K562 (cell line): Measurements from ENCODE around the gene RASSF6. TPM values are rescaled to one million over a fixed set of nuclear protein-coding genes. Genes with fewer than 3 reads are reported as not detected.

ENCODE experiments used
- ATAC-seq: fragments of 200-7000 bp; cut with Tn5 transposase; 3 replicates; pipeline ENCODE4 v1.9.1; 2020; ENCODE audit warnings: moderate library complexity
- BruUV-seq: library from RNA; stranded (reverse); fragments of 400-500 nt; replicated peaks from 2 replicates; lab custom pipeline; 2021; lab: Mats Ljungman, UMichigan
- CTCF ChIA-PET: fragments of 300-600 bp; formaldehyde crosslinking; extraction: SDS; loops from one replicate; lab custom pipeline; 2021; ENCODE audit warnings: low intra/inter-chr PET ratio; lab: Yijun Ruan, JAX
- POLR2A ChIA-PET: fragments of 300-600, 350-650 bp; sonication (Branson Sonifier 250); formaldehyde crosslinking; extraction: SDS; loops from one replicate; lab custom pipeline; 2021; ENCODE audit warnings: antibody characterized with exemption, inconsistent platforms; lab: Yijun Ruan, JAX
- DNase-seq, 4 experiments: peaks; one replicate each; pipeline versions ENCODE4 v3.0.0 to v3.0.0-alpha.2; 2011 to 2018; ENCODE audit warnings: low spot score in 3 of 4, mixed read lengths in 3 of 4; ENCODE audit errors: extremely low read depth in 1 of 4
- FAIRE-seq: peaks from 2 replicates; lab custom pipeline; 2011; peaks lifted over from hg19 to GRCh38; lab: Jason Lieb, UNC
- H2AFZ ChIP-seq: 2 replicates; pipeline ENCODE4 v1.6.0; 2011; ENCODE audit warnings: low read depth, low read length, control low read depth, inconsistent platforms
- H3K27ac ChIP-seq: fragments of 200-600 bp; 3 replicates; pipeline ENCODE4 v1.8.0; 2011; ENCODE audit warnings: low read depth, mild to moderate bottlenecking, control low read depth, inconsistent platforms, low read length, moderate library complexity, mixed read lengths; ENCODE audit errors: extremely low read depth
- H3K27me3 ChIP-seq, 2 experiments: fragments of 300-600 bp in 1 of 2; 2 replicates in 1 of 2; 3 replicates in 1 of 2; pipeline versions ENCODE4 v1.6.0 to v1.8.0; 2011; ENCODE audit warnings: inconsistent platforms in 2 of 2, low read length in 2 of 2, mild to moderate bottlenecking in 1 of 2, mixed read lengths in 1 of 2, moderate library complexity in 1 of 2; ENCODE audit not compliant: control insufficient read depth in 2 of 2, insufficient read depth in 2 of 2
- H3K36me3 ChIP-seq: fragments of 300-600 bp; 3 replicates; pipeline ENCODE4 v1.8.0; 2011; ENCODE audit warnings: mild to moderate bottlenecking, low read length, inconsistent platforms; ENCODE audit not compliant: control insufficient read depth, insufficient read depth
- H3K4me1 ChIP-seq, 2 experiments: fragments of 200-600 bp in 1 of 2; replicated peaks in 1 of 2; 2 replicates in 1 of 2; 3 replicates in 1 of 2; pipeline versions ENCODE4 v1.5.1 to v1.8.0; 2011; ENCODE audit warnings: inconsistent platforms in 2 of 2, low read length in 2 of 2, mild to moderate bottlenecking in 1 of 2, mixed read lengths in 1 of 2, moderate library complexity in 1 of 2; ENCODE audit not compliant: control insufficient read depth in 2 of 2, insufficient read depth in 2 of 2
- H3K4me2 ChIP-seq: 2 replicates; pipeline ENCODE4 v1.6.1; 2011; ENCODE audit warnings: low read length, control low read depth, inconsistent platforms, mixed read lengths; ENCODE audit not compliant: insufficient read depth
- H3K4me3 ChIP-seq: fragments of 200-600 bp; sonication (generic), shearing (Covaris generic); 2 replicates; pipeline ENCODE4 v1.5.1; 2016; ENCODE audit warnings: control low read depth, inconsistent platforms
- H3K79me2 ChIP-seq: fragments of 200-600 bp; 3 replicates; pipeline ENCODE4 v1.8.0; 2011; ENCODE audit warnings: low read length, inconsistent platforms; ENCODE audit not compliant: control insufficient read depth, insufficient read depth
- H3K9ac ChIP-seq, 2 experiments: 2 replicates each; pipeline versions ENCODE4 v1.6.0 to v1.6.1; 2011; ENCODE audit warnings: low read depth in 2 of 2, low read length in 2 of 2, control low read depth in 1 of 2, inconsistent platforms in 1 of 2, mild to moderate bottlenecking in 1 of 2, mixed read lengths in 1 of 2; ENCODE audit not compliant: insufficient read depth in 1 of 2
- H3K9me1 ChIP-seq: one replicate; pipeline ENCODE4 v1.6.0; 2011; ENCODE audit warnings: inconsistent platforms, mild to moderate bottlenecking, low read length, moderate library complexity; ENCODE audit not compliant: control insufficient read depth, insufficient read depth
- H3K9me3 ChIP-seq: replicated peaks from 2 replicates; pipeline ENCODE4 v1.5.1; 2011; ENCODE audit warnings: low read depth, low read length, inconsistent platforms; ENCODE audit not compliant: control insufficient read depth, insufficient read depth
- H4K20me1 ChIP-seq: replicated peaks from 2 replicates; pipeline ENCODE4 v1.6.1; 2011; ENCODE audit warnings: low read length, inconsistent platforms, mixed read lengths; ENCODE audit not compliant: control insufficient read depth, insufficient read depth
- SMARCA5 ChIP-seq: fragments of 450-650 bp; IDR thresholded peaks from 2 replicates; pipeline ENCODE4 v1.6.1; 2016
- ZBTB12 ChIP-seq: fragments of 250-450 bp; sonication (Bioruptor Pico); IDR thresholded peaks from 2 replicates; pipeline ENCODE4 v1.4.0; 2020
- ZNF3 ChIP-seq: fragments of 250-450 bp; sonication (Bioruptor Pico); IDR thresholded peaks from 2 replicates; pipeline ENCODE4 v1.5.0; 2021; ENCODE audit warnings: mild to moderate bottlenecking, moderate library complexity
- ZNF384 ChIP-seq: IDR thresholded peaks from 2 replicates; pipeline ENCODE4 v1.6.1; 2012; ENCODE audit warnings: low read depth, low read length, improper control_type of control experiment
- WGBS: fragments of 100-300 bp; shearing (Covaris generic); methylation state at CpG from one replicate; pipeline ENCODE4 v1.1.6; 2016; ENCODE audit warnings: low coverage, mixed read lengths; ENCODE audit not compliant: insufficient coverage; ENCODE audit errors: missing lambda C conversion rate; 5-methylcytosine and 5-hydroxymethylcytosine counted together
- in situ Hi-C: fragments of 300-500 bp; cut with MboI; formaldehyde crosslinking; loops from 4 replicates; pipeline ENCODE4 v1.15.0; 2018; ENCODE audit warnings: inconsistent platforms, mixed read lengths
- intact Hi-C: fragments of 100-400 bp; cut with micrococcal nuclease; formaldehyde crosslinking; loops from 2 replicates; pipeline ENCODE4 v1.14.2; 2022
- polyA plus RNA-seq, 8 experiments: library from polyadenylated mRNA; depleted of rRNA in 4 of 8; stranded (reverse) in 5 of 8; unstranded in 3 of 8; fragments of >200 nt; fragmentation: Nextera tagmentation in 2 of 8; fragmentation: Illumina TruSeq in 1 of 8; extraction: Ambion mirVana in 2 of 8; extraction: Trizol in 1 of 8; gene quantifications; 2 replicates each; pipeline versions ENCODE4 v1.2.1 to v1.2.3, GENCODE V29; 2011 to 2014; ENCODE audit warnings: inconsistent platforms in 1 of 8, missing spikeins in 1 of 8
- total RNA-seq, 7 experiments: library from RNA; depleted of rRNA in 6 of 7; stranded (reverse); fragments of >200 nt in 6 of 7; fragmentation: Illumina TruSeq in 2 of 7; extraction: Trizol in 2 of 7; gene quantifications; 2 replicates each; pipeline versions ENCODE4 v1.2.1 to v1.2.3, GENCODE V29; 2011 to 2021; ENCODE audit warnings: low replicate concordance in 1 of 7

The RASSF6 gene
- total and polyA plus RNA-seq, 9 of the 15 experiments (the other 6 are each of a cell fraction or from before 2014, with no cell fraction given): under 0.01 to 0.25 (median 0.06) TPM; not detected in 1

- no peak for TF ChIP-seq ZNF384
- TF ChIP-seq ZNF3 (CRISPR knock-in tag): no peak
- no peak for TF ChIP-seq ZBTB12 (CRISPR knock-in tag)
Measured at GRCh38 chr4:73614311-73614867, 5.8 kb downstream of the RASSF6 start (continued).

GRCh38 chr4:73613130-73613529 is 7.1 kb downstream of the RASSF6 start:
- Histone ChIP-seq H3K36me3 (no peaks in the 10 kb centered on the region), H3K4me1 (no peaks in the 10 kb centered on the region), H3K9me3 (no peaks in the 10 kb centered on the region), H3K27ac (no peak overlapping the region), H4K20me1 (no peaks in the 10 kb centered on the region), H3K4me3 (no peak overlapping the region), H3K9me1 (no peaks in the 10 kb centered on the region), H3K79me2 (no peaks in the 10 kb centered on the region), H2AFZ (no peak overlapping the region), H3K9ac (no peak overlapping the region), H3K4me2 (no peak overlapping the region), H3K27me3 (peaks cover 0 to 4% of the 10 kb centered on the region in 2 experiments; a peak in 1 of 5 replicates)
- ChIA-PET POLR2A (no interaction called here), CTCF (no interaction called here)
- 4% methylated on average over 2 of the region's 2 CpGs for WGBS
- FAIRE-seq (no peak), ATAC-seq (no peak), DNase-seq (no peak)
- in situ Hi-C loops: no loop called here
- no peak for TF ChIP-seq SMARCA5
- no TSS peak for BruUV-seq
- intact Hi-C loops: no loop called here
